B cell (primary cell): ENCODE results near the gene ABHD10. TPM values are rescaled to one million over a fixed set of nuclear protein-coding genes. Genes with fewer than 3 reads are reported as not detected.

ENCODE experiments used
- ATAC-seq: fragments of 200-7000 bp; cut with Tn5 transposase; one replicate; pipeline ENCODE4 v1.10.0; 2021; ENCODE audit warnings: low read depth, mild to moderate bottlenecking, moderate number of reproducible peaks, moderate library complexity
- CTCF ChIA-PET: fragments of 350-600 bp; sonication (Branson Sonifier 250); formaldehyde crosslinking; loops from one replicate; lab custom pipeline; 2021; ENCODE audit warnings: antibody characterized with exemption, inconsistent platforms; lab: Charles Lee
- POLR2A ChIA-PET: fragments of 350-600 bp; sonication (Branson Sonifier 250); formaldehyde crosslinking; loops from one replicate; lab custom pipeline; 2021; ENCODE audit warnings: antibody characterized with exemption; lab: Charles Lee
- DNase-seq: peaks from one replicate; pipeline ENCODE4 v3.0.0; 2013
- H2AFZ ChIP-seq: 2 replicates; pipeline ENCODE4 v1.6.1; 2012; ENCODE audit warnings: mild to moderate bottlenecking, low read depth, low read length; ENCODE audit not compliant: insufficient read depth, poor library complexity, severe bottlenecking
- H3K27ac ChIP-seq, 2 donors: 1 replicate in 1 of 2; 2 replicates in 1 of 2; pipeline ENCODE4 v1.5.1; 2012 to 2013; ENCODE audit warnings: low read length in 2 of 2, mild to moderate bottlenecking in 2 of 2, moderate library complexity in 1 of 2
- H3K27me3 ChIP-seq, 4 experiments: fragments of 200-600 bp in 1 of 4; sonication (generic) in 1 of 4; replicated peaks in 1 of 4; 1 replicate in 2 of 4; 2 replicates in 2 of 4; pipeline versions ENCODE4 v1.6.1 to v1.7.0; 2013 to 2016; ENCODE audit warnings: low read length in 3 of 4, mild to moderate bottlenecking in 2 of 4, mixed read lengths in 1 of 4, moderate library complexity in 1 of 4; ENCODE audit not compliant: insufficient read depth in 4 of 4, control insufficient read depth in 3 of 4; ENCODE audit errors: control extremely low read depth in 1 of 4
- H3K36me3 ChIP-seq, 2 experiments: replicated peaks in 1 of 2; 1 replicate in 1 of 2; 2 replicates in 1 of 2; pipeline versions ENCODE4 v1.6.1 to v1.7.1; 2013; ENCODE audit warnings: low read length in 1 of 2; ENCODE audit not compliant: insufficient read depth in 2 of 2, control insufficient read depth in 1 of 2; ENCODE audit errors: control extremely low read depth in 1 of 2, extremely low read depth in 1 of 2
- H3K4me1 ChIP-seq, 2 donors: fragments of 200-600 bp in 1 of 2; sonication (generic) in 1 of 2; 1 replicate in 1 of 2; 2 replicates in 1 of 2; pipeline versions ENCODE4 v1.5.1 to v1.6.1; 2013 to 2017; ENCODE audit warnings: low read length in 2 of 2; ENCODE audit not compliant: control insufficient read depth in 2 of 2, insufficient read depth in 2 of 2
- H3K4me2 ChIP-seq: replicated peaks from 2 replicates; pipeline ENCODE3; 2012; ENCODE audit warnings: mild to moderate bottlenecking, low read depth, low read length; ENCODE audit not compliant: poor library complexity, severe bottlenecking
- H3K4me3 ChIP-seq, 5 experiments: fragments of 200-600 bp in 1 of 5; sonication (generic) in 1 of 5; 1 replicate in 3 of 5; 2 replicates in 2 of 5; pipeline versions ENCODE4 v1.5.1 to v1.7.0; 2011 to 2016; ENCODE audit warnings: low read length in 4 of 5, mild to moderate bottlenecking in 4 of 5, low read depth in 2 of 5, control low read depth in 1 of 5, moderate library complexity in 1 of 5; ENCODE audit not compliant: insufficient read depth in 1 of 5; ENCODE audit errors: control extremely low read depth in 1 of 5, extremely low read depth in 1 of 5
- H3K79me2 ChIP-seq: fragments of 200-600 bp; sonication (generic); one replicate; pipeline ENCODE4 v1.6.0; 2016; ENCODE audit warnings: low read length; ENCODE audit not compliant: control insufficient read depth, insufficient read depth
- H3K9ac ChIP-seq: fragments of 200-600 bp; sonication (generic); 2 replicates; pipeline ENCODE4 v1.6.1; 2017; ENCODE audit warnings: mild to moderate bottlenecking, low read length, moderate library complexity
- H3K9me3 ChIP-seq, 3 donors: one replicate each; pipeline versions ENCODE4 v1.6.1 to v1.7.1; 2013; ENCODE audit warnings: low read length in 2 of 3; ENCODE audit not compliant: control insufficient read depth in 2 of 3, insufficient read depth in 1 of 3; ENCODE audit errors: control extremely low read depth in 1 of 3
- H4K20me1 ChIP-seq: 2 replicates; pipeline ENCODE4 v1.6.0; 2012; ENCODE audit warnings: mild to moderate bottlenecking, low read length; ENCODE audit not compliant: insufficient read depth, control insufficient read depth, poor library complexity, severe bottlenecking
- H3K27ac Mint-ChIP-seq: one replicate; pipeline ENCODE4 v1.8.0; 2021; ENCODE audit warnings: mixed read lengths
- H3K27me3 Mint-ChIP-seq: one replicate; pipeline ENCODE4 v1.8.0; 2021; ENCODE audit warnings: mixed read lengths
- H3K4me1 Mint-ChIP-seq: one replicate; pipeline ENCODE4 v1.8.0; 2021; ENCODE audit warnings: mixed read lengths
- H3K4me3 Mint-ChIP-seq: one replicate; pipeline ENCODE4 v1.8.0; 2021; ENCODE audit warnings: mixed read lengths
- H3K9me3 Mint-ChIP-seq: one replicate; pipeline ENCODE4 v1.8.0; 2022; ENCODE audit warnings: mixed read lengths; ENCODE audit not compliant: insufficient read depth
- CTCF ChIP-seq: fragments of 200-600 bp; IDR thresholded peaks from one replicate; pipeline ENCODE4 v1.8.0; 2022; ENCODE audit warnings: antibody characterized with exemption, mild to moderate bottlenecking
- EZH2 ChIP-seq: IDR thresholded peaks from 2 replicates; pipeline ENCODE4 v1.6.1; 2012; ENCODE audit warnings: borderline replicate concordance, low read depth, mild to moderate bottlenecking, moderate library complexity, low read length; ENCODE audit not compliant: insufficient read depth, poor library complexity, severe bottlenecking
- WGBS: methylation state at CpG from one replicate; pipeline ENCODE4 v1.1.5; 2013; ENCODE audit warnings: missing lambda C conversion rate; ENCODE audit not compliant: insufficient coverage; 5-methylcytosine and 5-hydroxymethylcytosine counted together
- intact Hi-C: fragments of 100-400 bp; cut with micrococcal nuclease; formaldehyde crosslinking; loops from one replicate; pipeline ENCODE4 v1.10.0; 2022
- polyA plus RNA-seq: library from polyadenylated mRNA; depleted of rRNA; stranded (reverse); fragments of >200 nt; gene quantifications from 2 replicates; pipeline ENCODE4 v1.2.3, GENCODE V29; 2012
- total RNA-seq, 2 donors: library from RNA; stranded (reverse); fragments of 120-200 nt in 1 of 2; gene quantifications; 1 replicate in 1 of 2; 2 replicates in 1 of 2; pipeline versions ENCODE4 v1.2.3 to v1.2.4, GENCODE V29; 2013 to 2022

The ABHD10 gene
- total and polyA plus RNA-seq, 2 donors (not counting 1 experiment from before 2014, with no cell fraction given), result 22.1 to 40.1 TPM

DNA sequence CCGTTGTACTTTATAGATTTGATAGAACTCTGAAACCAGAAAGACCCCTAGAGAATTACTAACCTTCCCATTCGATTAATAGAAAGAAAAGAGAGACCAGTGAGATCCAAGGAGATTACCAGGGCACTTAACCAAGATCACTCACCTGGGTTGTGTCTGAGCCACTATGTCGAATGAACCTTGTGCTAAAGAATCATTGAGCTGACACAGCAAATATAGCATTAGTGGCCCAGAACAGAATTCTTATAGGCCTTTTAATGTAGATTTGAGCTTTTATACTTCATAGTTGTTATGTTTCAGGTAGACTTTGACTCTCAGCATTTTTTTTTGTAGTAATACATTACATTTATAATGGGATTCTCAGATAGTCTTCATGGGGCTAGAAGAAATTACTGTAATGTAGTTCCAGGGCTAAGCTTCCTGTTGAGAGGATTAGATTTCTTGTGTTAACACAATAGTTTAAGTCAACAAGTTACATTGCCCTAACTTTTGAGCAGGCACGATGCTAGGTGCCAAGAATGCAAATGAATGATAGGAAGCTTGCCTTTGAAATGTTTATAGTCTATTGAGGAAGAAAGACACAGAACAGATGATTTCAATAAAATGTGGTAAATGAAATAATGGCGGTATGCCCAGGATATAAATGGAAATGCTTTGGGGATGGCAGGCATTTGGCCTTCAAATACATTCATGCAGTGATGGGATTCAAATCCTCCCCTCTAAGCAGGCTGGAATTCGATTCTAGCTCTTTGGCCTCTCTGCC lies 24.4 kb upstream of the ABHD10 start:
- H3K9ac ChIP-seq, result no peak overlapping the region
- ChIA-PET CTCF (interaction anchor here (1.8 kb wide), 1 partner anchor 236 kb away, joined by 5 read pairs; no protein-coding TSS in a partner anchor), POLR2A (no interaction called here)
- H3K9me3 ChIP-seq, result no peaks in the 10 kb centered on the region
- no peaks in the 10 kb centered on the region for H3K27me3 ChIP-seq
- no peaks in the 10 kb centered on the region for H3K4me1 Mint-ChIP-seq
- H3K4me3 ChIP-seq, result no peak overlapping the region
- no peak for TF ChIP-seq EZH2
- TF ChIP-seq CTCF, result no peak
- H3K4me1 ChIP-seq, result no peaks in the 10 kb centered on the region
- H3K4me2 ChIP-seq, result no peak overlapping the region
- H4K20me1 ChIP-seq, result no peaks in the 10 kb centered on the region
- H3K9me3 Mint-ChIP-seq, result no peaks in the 10 kb centered on the region
- H3K27ac Mint-ChIP-seq, result no peak overlapping the region
- H2AFZ ChIP-seq, result no peak overlapping the region
- H3K4me3 Mint-ChIP-seq, result no peak overlapping the region
- no peak overlapping the region for H3K27ac ChIP-seq
- intact Hi-C loops, result no loop called here
- no peaks in the 10 kb centered on the region for H3K79me2 ChIP-seq
- ATAC-seq, result no peak
- H3K36me3 ChIP-seq, result no peaks in the 10 kb centered on the region
- WGBS, result 100% methylated on average over 1 of the region's 6 CpGs
- no peak for DNase-seq
- H3K27me3 Mint-ChIP-seq, result peaks cover 3% of the 10 kb centered on the region

DNA sequence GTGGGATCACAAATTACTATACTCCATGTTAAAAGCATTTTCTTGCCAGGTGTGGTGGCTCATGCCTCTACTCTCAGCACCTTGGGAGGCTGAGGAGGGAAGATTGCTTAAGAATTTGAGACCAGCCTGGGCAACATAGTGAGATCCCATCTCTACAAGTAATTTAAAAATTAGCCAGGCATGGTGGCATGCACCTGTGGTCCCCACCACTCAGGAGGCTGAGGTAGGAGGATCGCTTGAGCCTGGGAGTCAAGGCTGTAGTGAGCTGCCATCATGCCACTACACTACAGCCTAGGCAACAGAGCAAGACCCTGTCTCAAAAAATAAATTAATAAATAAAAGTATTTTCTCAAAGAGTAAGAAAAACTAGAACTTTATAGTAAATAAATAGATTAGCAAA lies 22.9 kb upstream of the ABHD10 start:
- H3K27ac Mint-ChIP-seq, result no peak overlapping the region
- DNase-seq, result no peak
- H3K9ac ChIP-seq, result no peak overlapping the region
- H3K36me3 ChIP-seq, result no peaks in the 10 kb centered on the region
- no CpG with 5 or more reads among the region's 1 CpG for WGBS
- no peaks in the 10 kb centered on the region for H3K9me3 ChIP-seq
- H3K79me2 ChIP-seq, result no peaks in the 10 kb centered on the region
- no peaks in the 10 kb centered on the region for H3K4me1 Mint-ChIP-seq
- no peaks in the 10 kb centered on the region for H3K4me1 ChIP-seq
- no peak overlapping the region for H3K4me3 ChIP-seq
- ChIA-PET POLR2A (no interaction called here), CTCF (no interaction called here)
- no peaks in the 10 kb centered on the region for H3K9me3 Mint-ChIP-seq
- H2AFZ ChIP-seq, result no peak overlapping the region
- peaks cover 3% of the 10 kb centered on the region for H3K27me3 Mint-ChIP-seq
- no peaks in the 10 kb centered on the region for H3K27me3 ChIP-seq
- no peak for TF ChIP-seq EZH2
- no peak for TF ChIP-seq CTCF
- H3K4me2 ChIP-seq, result no peak overlapping the region
- no peak for ATAC-seq
- H3K27ac ChIP-seq, result no peak overlapping the region
- no peak overlapping the region for H3K4me3 Mint-ChIP-seq
- intact Hi-C loops, result no loop called here
- H4K20me1 ChIP-seq, result no peaks in the 10 kb centered on the region
